Sigmoid colon (tissue), 4 donors: Measurements from ENCODE around the gene C7orf25.

Experiments
- EP300 ChIP-seq, 4 donors: sonication (generic); formaldehyde crosslinking; IDR thresholded peaks; one replicate each; pipeline ENCODE4 v1.6.1; 2017; ENCODE audit warnings: antibody characterized with exemption in 4 of 4
- POLR2A ChIP-seq, 2 donors: fragments of 450-650 bp; IDR thresholded peaks; one replicate each; pipeline ENCODE4 v1.6.1; 2016; ENCODE audit warnings: antibody characterized with exemption in 2 of 2, mild to moderate bottlenecking in 2 of 2, moderate library complexity in 2 of 2
- POLR2AphosphoS5 ChIP-seq, 4 donors: sonication (generic); formaldehyde crosslinking; IDR thresholded peaks; one replicate each; pipeline ENCODE4 v1.6.1; 2017; ENCODE audit warnings: antibody characterized with exemption in 4 of 4
- TF ChIP-seq, protein P1 (sequence below), 4 experiments: fragments of 450-650 bp in 3 of 4; fragments of 200-600 bp in 1 of 4; IDR thresholded peaks; one replicate each; pipeline ENCODE4 v1.5.1; 2016 to 2019; ENCODE audit warnings: antibody characterized with exemption in 4 of 4, mild to moderate bottlenecking in 3 of 4, moderate library complexity in 2 of 4

DNA sequence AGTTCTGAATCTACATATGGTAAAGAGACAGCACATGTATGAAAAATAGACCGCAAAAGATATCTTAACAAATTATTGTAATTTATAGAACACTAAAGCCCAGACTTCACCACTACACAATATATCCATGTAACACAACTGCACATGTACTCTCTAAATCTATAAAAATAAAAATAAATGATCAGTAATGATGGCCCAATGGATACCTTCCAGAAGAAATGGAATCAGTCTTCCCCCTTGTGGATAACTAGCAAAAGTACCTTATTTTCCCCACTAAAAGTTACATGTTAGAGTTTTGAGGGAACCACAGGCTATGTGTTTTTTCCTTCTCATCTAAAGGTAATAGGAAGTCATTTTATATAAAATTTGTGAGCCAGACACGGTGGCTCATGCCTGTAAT is 25.7 kb downstream of the C7orf25 start:
- TF ChIP-seq POLR2A (IDR thresholded peaks at IDR 0.05) (no peak), EP300 (IDR thresholded peaks at IDR 0.05) (no peak), POLR2AphosphoS5 (IDR thresholded peaks at IDR 0.05) (no peak)
- TF ChIP-seq, protein P1, sequence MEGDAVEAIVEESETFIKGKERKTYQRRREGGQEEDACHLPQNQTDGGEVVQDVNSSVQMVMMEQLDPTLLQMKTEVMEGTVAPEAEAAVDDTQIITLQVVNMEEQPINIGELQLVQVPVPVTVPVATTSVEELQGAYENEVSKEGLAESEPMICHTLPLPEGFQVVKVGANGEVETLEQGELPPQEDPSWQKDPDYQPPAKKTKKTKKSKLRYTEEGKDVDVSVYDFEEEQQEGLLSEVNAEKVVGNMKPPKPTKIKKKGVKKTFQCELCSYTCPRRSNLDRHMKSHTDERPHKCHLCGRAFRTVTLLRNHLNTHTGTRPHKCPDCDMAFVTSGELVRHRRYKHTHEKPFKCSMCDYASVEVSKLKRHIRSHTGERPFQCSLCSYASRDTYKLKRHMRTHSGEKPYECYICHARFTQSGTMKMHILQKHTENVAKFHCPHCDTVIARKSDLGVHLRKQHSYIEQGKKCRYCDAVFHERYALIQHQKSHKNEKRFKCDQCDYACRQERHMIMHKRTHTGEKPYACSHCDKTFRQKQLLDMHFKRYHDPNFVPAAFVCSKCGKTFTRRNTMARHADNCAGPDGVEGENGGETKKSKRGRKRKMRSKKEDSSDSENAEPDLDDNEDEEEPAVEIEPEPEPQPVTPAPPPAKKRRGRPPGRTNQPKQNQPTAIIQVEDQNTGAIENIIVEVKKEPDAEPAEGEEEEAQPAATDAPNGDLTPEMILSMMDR (IDR thresholded peaks at IDR 0.05) = no peak
